HL-60 (cell line): ENCODE measurements around the gene DHX34.

Experiments used
- DNase-seq, 2 experiments: peaks; one replicate each; pipeline ENCODE4 v3.0.0-alpha.2; 2010 to 2020; ENCODE audit warnings: low read depth in 1 of 2, low spot score in 1 of 2
- H3K27ac ChIP-seq: fragments of 250-450 bp; sonication (Bioruptor Pico); replicated peaks from 2 replicates; pipeline ENCODE4 v1.5.1; 2020; ENCODE audit warnings: mild to moderate bottlenecking, moderate library complexity
- H3K27me3 ChIP-seq: fragments of 250-450 bp; sonication (Bioruptor Pico); 2 replicates; pipeline ENCODE4 v1.5.1; 2021; ENCODE audit warnings: mild to moderate bottlenecking, moderate library complexity; ENCODE audit not compliant: insufficient read depth, poor library complexity, severe bottlenecking
- H3K4me3 ChIP-seq: replicated peaks from 2 replicates; pipeline ENCODE4 v1.5.1; 2011; ENCODE audit warnings: mild to moderate bottlenecking, control low read depth, low read length; ENCODE audit not compliant: insufficient read depth
- SPI1 ChIP-seq: IDR thresholded peaks from 2 replicates; pipeline ENCODE4 v1.6.1; 2012; ENCODE audit warnings: low read depth, mild to moderate bottlenecking, borderline replicate concordance

Gene DHX34

DNA sequence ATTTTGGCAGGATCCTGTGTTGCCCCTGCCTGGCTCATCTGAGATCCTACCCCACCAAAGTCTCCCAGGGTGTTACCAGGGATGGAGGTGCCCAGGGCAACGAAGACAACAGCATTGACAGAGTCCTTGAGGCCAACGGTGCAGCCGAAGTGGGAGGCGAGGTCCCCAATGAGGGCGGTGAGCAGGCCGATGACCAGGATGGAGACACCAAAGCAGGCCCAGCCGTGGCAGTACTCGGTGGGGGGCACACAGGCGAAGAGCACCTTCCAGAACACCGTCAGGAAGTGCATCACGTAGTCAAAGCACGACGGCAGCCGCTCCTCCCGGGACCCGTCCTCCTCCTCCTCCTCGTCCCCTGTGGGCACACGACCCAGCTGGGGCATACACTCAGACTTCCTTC, 83.0 kb downstream of the DHX34 start:
- no peak for DNase-seq
- no peak for TF ChIP-seq SPI1
- no peak overlapping the region for H3K4me3 ChIP-seq
- no peak overlapping the region for H3K27ac ChIP-seq
- peaks cover 29% of the 10 kb centered on the region for H3K27me3 ChIP-seq
